H1 (cell line): Measurements from ENCODE around the gene NDUFA13. TPM values are rescaled to one million over a fixed set of nuclear protein-coding genes. Genes with fewer than 3 reads are reported as not detected.

ENCODE experiments used
- EP300 ChIP-seq, 2 experiments: IDR thresholded peaks; 1 replicate in 1 of 2; 2 replicates in 1 of 2; pipeline ENCODE4 v1.6.1; 2011 to 2012; ENCODE audit warnings: low read depth in 2 of 2, low read length in 2 of 2, mild to moderate bottlenecking in 2 of 2, borderline replicate concordance in 1 of 2, inconsistent platforms in 1 of 2, moderate library complexity in 1 of 2
- SIRT6 ChIP-seq: IDR thresholded peaks from one replicate; pipeline ENCODE4 v1.7.1; 2012; ENCODE audit warnings: low read length, inconsistent platforms
- SP1 ChIP-seq: IDR thresholded peaks from 2 replicates; pipeline ENCODE4 v1.6.1; 2011; ENCODE audit warnings: low read depth, low read length
- polyA plus RNA-seq, 7 experiments: library from polyadenylated mRNA; depleted of rRNA in 3 of 7; stranded (reverse) in 5 of 7; unstranded in 2 of 7; fragments of >200 nt in 5 of 7; fragments of 200-250 nt in 2 of 7; gene quantifications; 1 replicate in 5 of 7; 2 replicates in 1 of 7; 4 replicates in 1 of 7; pipeline versions ENCODE4 v1.2.1 to v1.2.3, GENCODE V29; 2011 to 2013; ENCODE audit warnings: missing spikeins in 2 of 7, mixed read lengths in 2 of 7
- total RNA-seq: library from RNA; stranded (reverse); fragmentation: NEBNext Ultra II Directional; extraction: Animal tissue kit (Norgen Biotek cat#: 25700); gene quantifications from 2 replicates; pipeline ENCODE4 v1.2.1, GENCODE V29; 2021
- TF ChIP-seq, protein P1 (sequence below): fragments of 300-600 bp; sonication (generic); IDR thresholded peaks from 2 replicates; pipeline ENCODE4 v1.7.1; 2012; ENCODE audit warnings: low read length, moderate library complexity, mild to moderate bottlenecking, inconsistent platforms; ENCODE audit not compliant: insufficient replicate concordance
- TF ChIP-seq, protein P2 (sequence below): IDR thresholded peaks from 2 replicates; pipeline ENCODE4 v1.6.1; 2011; ENCODE audit warnings: low read length, improper control_type of control experiment

NDUFA13 gene
- total and polyA plus RNA-seq, 2 of the 8 experiments (the other 6 are each of a cell fraction or from before 2014, with no cell fraction given): 413 to 1,105 TPM

DNA sequence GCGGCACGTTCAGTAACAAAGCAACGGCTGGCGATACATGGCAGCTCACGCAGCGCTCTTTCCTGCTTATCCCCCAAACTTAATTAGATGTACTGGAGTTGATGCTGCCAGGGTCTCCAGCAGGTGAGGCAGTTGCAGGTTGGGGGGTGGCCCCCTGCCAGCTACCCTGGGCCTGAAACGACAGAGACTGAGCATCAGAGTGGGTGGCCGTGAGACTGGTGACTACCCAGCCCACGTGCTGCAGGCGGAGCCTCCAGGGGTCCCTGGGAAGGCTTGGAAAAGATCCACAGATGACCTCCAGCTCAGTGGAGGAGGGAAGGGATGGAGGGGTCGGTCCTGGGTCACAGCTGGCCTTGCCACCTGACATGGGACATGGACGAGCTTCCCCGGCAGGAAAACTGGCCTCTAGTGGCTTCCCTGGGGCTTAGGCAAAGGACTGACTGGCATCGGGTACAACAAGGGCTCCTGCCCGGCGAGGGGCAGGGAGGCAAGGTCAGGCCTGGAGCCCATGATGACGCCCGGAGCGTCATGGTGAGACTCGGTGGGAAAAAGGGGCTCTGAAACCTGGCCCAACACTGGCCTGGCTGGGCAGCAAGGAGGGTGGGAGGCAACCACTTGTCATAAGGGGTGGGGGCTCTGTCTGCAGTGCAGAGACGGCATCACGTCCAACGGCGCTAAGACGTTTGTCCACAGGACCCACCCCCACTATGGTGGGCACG lies 46.1 kb downstream of the NDUFA13 start (continued):
- TF ChIP-seq, protein P1, sequence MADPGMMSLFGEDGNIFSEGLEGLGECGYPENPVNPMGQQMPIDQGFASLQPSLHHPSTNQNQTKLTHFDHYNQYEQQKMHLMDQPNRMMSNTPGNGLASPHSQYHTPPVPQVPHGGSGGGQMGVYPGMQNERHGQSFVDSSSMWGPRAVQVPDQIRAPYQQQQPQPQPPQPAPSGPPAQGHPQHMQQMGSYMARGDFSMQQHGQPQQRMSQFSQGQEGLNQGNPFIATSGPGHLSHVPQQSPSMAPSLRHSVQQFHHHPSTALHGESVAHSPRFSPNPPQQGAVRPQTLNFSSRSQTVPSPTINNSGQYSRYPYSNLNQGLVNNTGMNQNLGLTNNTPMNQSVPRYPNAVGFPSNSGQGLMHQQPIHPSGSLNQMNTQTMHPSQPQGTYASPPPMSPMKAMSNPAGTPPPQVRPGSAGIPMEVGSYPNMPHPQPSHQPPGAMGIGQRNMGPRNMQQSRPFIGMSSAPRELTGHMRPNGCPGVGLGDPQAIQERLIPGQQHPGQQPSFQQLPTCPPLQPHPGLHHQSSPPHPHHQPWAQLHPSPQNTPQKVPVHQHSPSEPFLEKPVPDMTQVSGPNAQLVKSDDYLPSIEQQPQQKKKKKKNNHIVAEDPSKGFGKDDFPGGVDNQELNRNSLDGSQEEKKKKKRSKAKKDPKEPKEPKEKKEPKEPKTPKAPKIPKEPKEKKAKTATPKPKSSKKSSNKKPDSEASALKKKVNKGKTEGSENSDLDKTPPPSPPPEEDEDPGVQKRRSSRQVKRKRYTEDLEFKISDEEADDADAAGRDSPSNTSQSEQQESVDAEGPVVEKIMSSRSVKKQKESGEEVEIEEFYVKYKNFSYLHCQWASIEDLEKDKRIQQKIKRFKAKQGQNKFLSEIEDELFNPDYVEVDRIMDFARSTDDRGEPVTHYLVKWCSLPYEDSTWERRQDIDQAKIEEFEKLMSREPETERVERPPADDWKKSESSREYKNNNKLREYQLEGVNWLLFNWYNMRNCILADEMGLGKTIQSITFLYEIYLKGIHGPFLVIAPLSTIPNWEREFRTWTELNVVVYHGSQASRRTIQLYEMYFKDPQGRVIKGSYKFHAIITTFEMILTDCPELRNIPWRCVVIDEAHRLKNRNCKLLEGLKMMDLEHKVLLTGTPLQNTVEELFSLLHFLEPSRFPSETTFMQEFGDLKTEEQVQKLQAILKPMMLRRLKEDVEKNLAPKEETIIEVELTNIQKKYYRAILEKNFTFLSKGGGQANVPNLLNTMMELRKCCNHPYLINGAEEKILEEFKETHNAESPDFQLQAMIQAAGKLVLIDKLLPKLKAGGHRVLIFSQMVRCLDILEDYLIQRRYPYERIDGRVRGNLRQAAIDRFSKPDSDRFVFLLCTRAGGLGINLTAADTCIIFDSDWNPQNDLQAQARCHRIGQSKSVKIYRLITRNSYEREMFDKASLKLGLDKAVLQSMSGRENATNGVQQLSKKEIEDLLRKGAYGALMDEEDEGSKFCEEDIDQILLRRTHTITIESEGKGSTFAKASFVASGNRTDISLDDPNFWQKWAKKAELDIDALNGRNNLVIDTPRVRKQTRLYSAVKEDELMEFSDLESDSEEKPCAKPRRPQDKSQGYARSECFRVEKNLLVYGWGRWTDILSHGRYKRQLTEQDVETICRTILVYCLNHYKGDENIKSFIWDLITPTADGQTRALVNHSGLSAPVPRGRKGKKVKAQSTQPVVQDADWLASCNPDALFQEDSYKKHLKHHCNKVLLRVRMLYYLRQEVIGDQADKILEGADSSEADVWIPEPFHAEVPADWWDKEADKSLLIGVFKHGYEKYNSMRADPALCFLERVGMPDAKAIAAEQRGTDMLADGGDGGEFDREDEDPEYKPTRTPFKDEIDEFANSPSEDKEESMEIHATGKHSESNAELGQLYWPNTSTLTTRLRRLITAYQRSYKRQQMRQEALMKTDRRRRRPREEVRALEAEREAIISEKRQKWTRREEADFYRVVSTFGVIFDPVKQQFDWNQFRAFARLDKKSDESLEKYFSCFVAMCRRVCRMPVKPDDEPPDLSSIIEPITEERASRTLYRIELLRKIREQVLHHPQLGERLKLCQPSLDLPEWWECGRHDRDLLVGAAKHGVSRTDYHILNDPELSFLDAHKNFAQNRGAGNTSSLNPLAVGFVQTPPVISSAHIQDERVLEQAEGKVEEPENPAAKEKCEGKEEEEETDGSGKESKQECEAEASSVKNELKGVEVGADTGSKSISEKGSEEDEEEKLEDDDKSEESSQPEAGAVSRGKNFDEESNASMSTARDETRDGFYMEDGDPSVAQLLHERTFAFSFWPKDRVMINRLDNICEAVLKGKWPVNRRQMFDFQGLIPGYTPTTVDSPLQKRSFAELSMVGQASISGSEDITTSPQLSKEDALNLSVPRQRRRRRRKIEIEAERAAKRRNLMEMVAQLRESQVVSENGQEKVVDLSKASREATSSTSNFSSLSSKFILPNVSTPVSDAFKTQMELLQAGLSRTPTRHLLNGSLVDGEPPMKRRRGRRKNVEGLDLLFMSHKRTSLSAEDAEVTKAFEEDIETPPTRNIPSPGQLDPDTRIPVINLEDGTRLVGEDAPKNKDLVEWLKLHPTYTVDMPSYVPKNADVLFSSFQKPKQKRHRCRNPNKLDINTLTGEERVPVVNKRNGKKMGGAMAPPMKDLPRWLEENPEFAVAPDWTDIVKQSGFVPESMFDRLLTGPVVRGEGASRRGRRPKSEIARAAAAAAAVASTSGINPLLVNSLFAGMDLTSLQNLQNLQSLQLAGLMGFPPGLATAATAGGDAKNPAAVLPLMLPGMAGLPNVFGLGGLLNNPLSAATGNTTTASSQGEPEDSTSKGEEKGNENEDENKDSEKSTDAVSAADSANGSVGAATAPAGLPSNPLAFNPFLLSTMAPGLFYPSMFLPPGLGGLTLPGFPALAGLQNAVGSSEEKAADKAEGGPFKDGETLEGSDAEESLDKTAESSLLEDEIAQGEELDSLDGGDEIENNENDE: no peak
- TF ChIP-seq SIRT6: no peak
- no peak for TF ChIP-seq EP300 (IDR thresholded peaks at IDR 0.05; ENCODE audit: borderline replicate concordance in 1 of 2, low read depth in 2 of 2, low read length in 2 of 2)
- TF ChIP-seq, protein P2, sequence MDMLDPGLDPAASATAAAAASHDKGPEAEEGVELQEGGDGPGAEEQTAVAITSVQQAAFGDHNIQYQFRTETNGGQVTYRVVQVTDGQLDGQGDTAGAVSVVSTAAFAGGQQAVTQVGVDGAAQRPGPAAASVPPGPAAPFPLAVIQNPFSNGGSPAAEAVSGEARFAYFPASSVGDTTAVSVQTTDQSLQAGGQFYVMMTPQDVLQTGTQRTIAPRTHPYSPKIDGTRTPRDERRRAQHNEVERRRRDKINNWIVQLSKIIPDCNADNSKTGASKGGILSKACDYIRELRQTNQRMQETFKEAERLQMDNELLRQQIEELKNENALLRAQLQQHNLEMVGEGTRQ: no peak
- no peak for TF ChIP-seq SP1
